Measurements from ENCODE around the gene TENM4. TPM values are rescaled to one million over a fixed set of nuclear protein-coding genes. Genes with fewer than 3 reads are reported as not detected.

The TENM4 gene
- total RNA-seq, 1 experiment from 2014 or later, result 9.9 TPM

GRCh38 chr11:79033833-79034232 lies 407.0 kb downstream of the TENM4 start:
- no peaks in the 10 kb centered on the region for H3K4me1 Mint-ChIP-seq (ENCODE audit: insufficient read depth, unreplicated experiment)
- no peaks in the 10 kb centered on the region for H3K9me3 Mint-ChIP-seq (ENCODE audit: unreplicated experiment)
- no peak overlapping the region for H3K4me3 Mint-ChIP-seq (ENCODE audit: unreplicated experiment)
- ChIA-PET CTCF (interaction anchor here (0.6 kb wide), 1 partner anchor 1756 kb away, joined by 3 read pairs; no protein-coding TSS in a partner anchor), POLR2A (no interaction called here)
- BruUV-seq (replicated peaks), result no TSS peak
- intact Hi-C loops (cut with micrococcal nuclease), result no loop called here
- H3K27ac Mint-ChIP-seq (ENCODE audit: low read depth, unreplicated experiment), result no peak overlapping the region
- H3K36me3 Mint-ChIP-seq (ENCODE audit: insufficient read depth, unreplicated experiment), result no peaks in the 10 kb centered on the region
- no peak for DNase-seq (ENCODE audit: unreplicated experiment)
- TF ChIP-seq CTCF (IDR thresholded peaks at IDR 0.05; ENCODE audit: unreplicated experiment), result no peak
- no peaks in the 10 kb centered on the region for H3K27me3 Mint-ChIP-seq (ENCODE audit: insufficient read depth, unreplicated experiment)

- BruUV-seq (replicated peaks), result no TSS peak
- no peaks in the 10 kb centered on the region for H3K9me3 Mint-ChIP-seq (ENCODE audit: unreplicated experiment)
- no peak for DNase-seq (ENCODE audit: unreplicated experiment)
- no peak overlapping the region for H3K4me3 Mint-ChIP-seq (ENCODE audit: unreplicated experiment)
- no peak overlapping the region for H3K27ac Mint-ChIP-seq (ENCODE audit: low read depth, unreplicated experiment)
- H3K36me3 Mint-ChIP-seq (ENCODE audit: insufficient read depth, unreplicated experiment), result no peaks in the 10 kb centered on the region
- ChIA-PET POLR2A (no interaction called here), CTCF (interaction anchor here (0.5 to 0.6 kb wide), 2 partner anchors 133 to 144 kb away, joined by 3 to 6 read pairs; no protein-coding TSS in a partner anchor)
- H3K4me1 Mint-ChIP-seq (ENCODE audit: insufficient read depth, unreplicated experiment), result no peaks in the 10 kb centered on the region
- TF ChIP-seq CTCF (IDR thresholded peaks at IDR 0.05; ENCODE audit: unreplicated experiment), result no peak
- no peaks in the 10 kb centered on the region for H3K27me3 Mint-ChIP-seq (ENCODE audit: insufficient read depth, unreplicated experiment)
- intact Hi-C loops (cut with micrococcal nuclease), result no loop called here
Observed at GRCh38 chr11:79030448-79030847, 410.4 kb downstream of the TENM4 start.

- no peaks in the 10 kb centered on the region for H3K9me3 Mint-ChIP-seq (ENCODE audit: unreplicated experiment)
- no peak overlapping the region for H3K4me3 Mint-ChIP-seq (ENCODE audit: unreplicated experiment)
- ChIA-PET CTCF (interaction anchor here (0.6 kb wide), 1 partner anchor 413 kb away, joined by 3 read pairs; no protein-coding TSS in a partner anchor), POLR2A (interaction anchor here (1.0 kb wide), 1 partner anchor 142 kb away, joined by 3 read pairs; no protein-coding TSS in a partner anchor)
- DNase-seq (ENCODE audit: unreplicated experiment), result no peak
- intact Hi-C loops (cut with micrococcal nuclease), result no loop called here
- no peak for TF ChIP-seq CTCF (IDR thresholded peaks at IDR 0.05; ENCODE audit: unreplicated experiment)
- H3K36me3 Mint-ChIP-seq (ENCODE audit: insufficient read depth, unreplicated experiment), result no peaks in the 10 kb centered on the region
- H3K4me1 Mint-ChIP-seq (ENCODE audit: insufficient read depth, unreplicated experiment), result no peaks in the 10 kb centered on the region
- H3K27ac Mint-ChIP-seq (ENCODE audit: low read depth, unreplicated experiment), result no peak overlapping the region
- no peaks in the 10 kb centered on the region for H3K27me3 Mint-ChIP-seq (ENCODE audit: insufficient read depth, unreplicated experiment)
- BruUV-seq (replicated peaks), result no TSS peak
Observed at GRCh38 chr11:79028225-79028624, 412.6 kb downstream of the TENM4 start.

GRCh38 chr11:79026803-79027445 lies 413.9 kb downstream of the TENM4 start:
- ChIA-PET POLR2A (no interaction called here), CTCF (no interaction called here)
- H3K27me3 Mint-ChIP-seq (ENCODE audit: insufficient read depth, unreplicated experiment), result no peaks in the 10 kb centered on the region
- no peak for DNase-seq (ENCODE audit: unreplicated experiment)
- intact Hi-C loops (cut with micrococcal nuclease), result no loop called here
- TF ChIP-seq CTCF (IDR thresholded peaks at IDR 0.05; ENCODE audit: unreplicated experiment), result no peak
- no peak overlapping the region for H3K4me3 Mint-ChIP-seq (ENCODE audit: unreplicated experiment)
- no peaks in the 10 kb centered on the region for H3K9me3 Mint-ChIP-seq (ENCODE audit: unreplicated experiment)
- no peaks in the 10 kb centered on the region for H3K36me3 Mint-ChIP-seq (ENCODE audit: insufficient read depth, unreplicated experiment)
- BruUV-seq (replicated peaks), result no TSS peak
- no peaks in the 10 kb centered on the region for H3K4me1 Mint-ChIP-seq (ENCODE audit: insufficient read depth, unreplicated experiment)
- no peak overlapping the region for H3K27ac Mint-ChIP-seq (ENCODE audit: low read depth, unreplicated experiment)

Measured in MCF 10A (cell line).